Measurements from ENCODE around the gene TENM3. TPM values are rescaled to one million over a fixed set of nuclear protein-coding genes. Genes with fewer than 3 reads are reported as not detected.

Gene TENM3
- total and polyA plus RNA-seq, 2 of the 8 experiments (the other 6 are each of a cell fraction or from before 2014, with no cell fraction given): 36.9 to 69.3 TPM

DNA sequence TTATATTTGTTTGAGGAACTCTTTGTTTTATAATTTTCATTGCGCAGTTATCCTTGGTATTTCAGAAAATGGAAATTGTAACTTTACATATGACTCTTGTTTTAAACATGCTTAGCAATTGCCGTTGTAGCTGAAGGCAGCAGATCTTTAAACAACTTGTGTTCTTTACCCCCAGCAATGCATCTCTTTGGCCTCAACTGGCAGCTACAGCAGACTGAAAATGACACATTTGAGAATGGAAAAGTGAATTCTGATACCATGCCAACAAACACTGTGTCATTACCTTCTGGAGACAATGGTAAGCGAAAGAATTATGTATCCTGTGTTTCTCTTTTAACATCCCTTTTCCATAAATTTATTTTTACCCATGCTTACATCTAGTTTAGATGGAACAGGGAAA lies 410.4 kb downstream of the TENM3 start:
- H3K4ac ChIP-seq (replicated peaks; ENCODE audit: insufficient read length, low read depth, low read length): no peak overlapping the region
- no peak overlapping the region for H2BK5ac ChIP-seq (ENCODE audit: low read depth, low read length)
- ChIA-PET CTCF (ENCODE audit: partially characterized antibody) (no interaction called here), POLR2A (ENCODE audit: partially characterized antibody) (no interaction called here)
- no peak overlapping the region for H2BK12ac ChIP-seq (ENCODE audit: low read depth, low read length)
- H3K56ac ChIP-seq (replicated peaks; ENCODE audit: insufficient read length, low read depth, low read length): no peak overlapping the region
- no peak overlapping the region for H4K5ac ChIP-seq (ENCODE audit: insufficient read length, low read depth, low read length)
- H4K20me1 ChIP-seq (replicated peaks in 1 of 2; ENCODE audit: control insufficient read depth in 1 of 2, insufficient read depth in 2 of 2, low read length in 2 of 2): peaks cover 0 to 1% of the 10 kb centered on the region in 2 experiments
- no peaks in the 10 kb centered on the region for H3K9me3 ChIP-seq (ENCODE audit: insufficient read depth in 2 of 2, low read depth in 1 of 2, low read length in 1 of 2)
- H3K23ac ChIP-seq (ENCODE audit: insufficient read length): no peak overlapping the region
- no peaks in the 10 kb centered on the region for H3K36me3 ChIP-seq (ENCODE audit: control insufficient read depth in 2 of 4, insufficient read depth in 4 of 4, low read length in 3 of 4)
- no peak overlapping the region for H3K9ac ChIP-seq (replicated peaks in 1 of 4; ENCODE audit: extremely low read depth in 1 of 4, low read depth in 3 of 4, low read length in 3 of 4)
- H3K23me2 ChIP-seq (ENCODE audit: low read depth, low read length): no peaks in the 10 kb centered on the region
- no peaks in the 10 kb centered on the region for H3K4me1 ChIP-seq (replicated peaks in 1 of 4; ENCODE audit: control insufficient read depth in 3 of 4, insufficient read depth in 4 of 4, low read length in 3 of 4)
- no peaks in the 10 kb centered on the region for H3K79me1 ChIP-seq (ENCODE audit: low read depth, low read length)
- H3K18ac ChIP-seq (ENCODE audit: extremely low read depth, low read length): no peak overlapping the region
- H3K4me2 ChIP-seq (ENCODE audit: insufficient read depth in 1 of 2, low read depth in 2 of 2, low read length in 2 of 2): no peak overlapping the region
- H4K91ac ChIP-seq (replicated peaks; ENCODE audit: insufficient read length, low read length): no peak overlapping the region
- no peak overlapping the region for H2BK120ac ChIP-seq (replicated peaks; ENCODE audit: low read depth, low read length)
- H4K8ac ChIP-seq (ENCODE audit: extremely low read depth, insufficient read depth, low read length): no peak overlapping the region
- no peak overlapping the region for H3K27ac ChIP-seq (ENCODE audit: low read depth, low read length)
- DNase-seq (ENCODE audit: low read depth in 1 of 2, low spot score in 2 of 2) (no peak), FAIRE-seq (no peak)
- no peak overlapping the region for H3K14ac ChIP-seq (ENCODE audit: insufficient read length)
- WGBS, 2 experiments (ENCODE audit: extremely low coverage in 1 of 2, insufficient coverage in 1 of 2, insufficient read length in 1 of 2, insufficient replicate concordance in 2 of 2, low coverage in 1 of 2, low lambda C conversion rate in 2 of 2, missing lambda C conversion rate in 1 of 2): 90% methylated on average over 3 of the region's 3 CpGs; no CpG with 5 or more reads in 1 of the 2 experiments
- no peaks in the 10 kb centered on the region for H3K79me2 ChIP-seq (ENCODE audit: control insufficient read depth in 1 of 2, insufficient read depth in 2 of 2, low read length in 2 of 2)
- no peak overlapping the region for H2BK15ac ChIP-seq (ENCODE audit: low read length)
- H2AFZ ChIP-seq (ENCODE audit: low read length): no peak overlapping the region
- H3K4me3 ChIP-seq (ENCODE audit: extremely low read depth in 1 of 4, insufficient read depth in 2 of 4, low read depth in 3 of 4, low read length in 4 of 4): no peak overlapping the region
- no peak overlapping the region for H2BK20ac ChIP-seq (ENCODE audit: low read length)
- H3K27me3 ChIP-seq (replicated peaks in 1 of 4; ENCODE audit: control insufficient read depth in 3 of 4, extremely low read depth in 1 of 4, insufficient read depth in 3 of 4, low read length in 3 of 4): no peaks in the 10 kb centered on the region
- no peak overlapping the region for H2AK5ac ChIP-seq (ENCODE audit: low read depth, low read length)
- TF ChIP-seq TEAD4 (IDR thresholded peaks at IDR 0.05; ENCODE audit: low read depth, low read length): no peak
- TF ChIP-seq JUN (IDR thresholded peaks at IDR 0.05; ENCODE audit: low read depth, low read length): no peak
- no peak for TF ChIP-seq RNF2 (IDR thresholded peaks at IDR 0.05; ENCODE audit: borderline replicate concordance, low read depth, low read length, missing control alignments, poor library complexity, severe bottlenecking)
- TF ChIP-seq POU5F1 (IDR thresholded peaks at IDR 0.05; ENCODE audit: low read depth, low read length): no peak
- no peak for TF ChIP-seq RAD21 (IDR thresholded peaks at IDR 0.05 in 1 of 2, conservative IDR thresholded peaks at IDR 0.05 in 1 of 2; ENCODE audit: low read depth in 2 of 2, low read length in 2 of 2)
- no peak for TF ChIP-seq SIN3A (conservative IDR thresholded peaks at IDR 0.05 in 1 of 2, IDR thresholded peaks at IDR 0.05 in 1 of 2; ENCODE audit: low read depth in 1 of 2, low read length in 2 of 2)
- no peak for TF ChIP-seq HDAC6 (IDR thresholded peaks at IDR 0.05; ENCODE audit: low read depth, low read length)
